B cell (primary cell): Measurements from ENCODE around the gene PAMR1.

Experiments
- EZH2 ChIP-seq: IDR thresholded peaks from 2 replicates; pipeline ENCODE4 v1.6.1; 2012; ENCODE audit warnings: borderline replicate concordance, low read depth, mild to moderate bottlenecking, moderate library complexity, low read length; ENCODE audit not compliant: insufficient read depth, poor library complexity, severe bottlenecking
- TF ChIP-seq, protein P1 (sequence below): fragments of 200-600 bp; IDR thresholded peaks from one replicate; pipeline ENCODE4 v1.8.0; 2022; ENCODE audit warnings: antibody characterized with exemption, mild to moderate bottlenecking

DNA sequence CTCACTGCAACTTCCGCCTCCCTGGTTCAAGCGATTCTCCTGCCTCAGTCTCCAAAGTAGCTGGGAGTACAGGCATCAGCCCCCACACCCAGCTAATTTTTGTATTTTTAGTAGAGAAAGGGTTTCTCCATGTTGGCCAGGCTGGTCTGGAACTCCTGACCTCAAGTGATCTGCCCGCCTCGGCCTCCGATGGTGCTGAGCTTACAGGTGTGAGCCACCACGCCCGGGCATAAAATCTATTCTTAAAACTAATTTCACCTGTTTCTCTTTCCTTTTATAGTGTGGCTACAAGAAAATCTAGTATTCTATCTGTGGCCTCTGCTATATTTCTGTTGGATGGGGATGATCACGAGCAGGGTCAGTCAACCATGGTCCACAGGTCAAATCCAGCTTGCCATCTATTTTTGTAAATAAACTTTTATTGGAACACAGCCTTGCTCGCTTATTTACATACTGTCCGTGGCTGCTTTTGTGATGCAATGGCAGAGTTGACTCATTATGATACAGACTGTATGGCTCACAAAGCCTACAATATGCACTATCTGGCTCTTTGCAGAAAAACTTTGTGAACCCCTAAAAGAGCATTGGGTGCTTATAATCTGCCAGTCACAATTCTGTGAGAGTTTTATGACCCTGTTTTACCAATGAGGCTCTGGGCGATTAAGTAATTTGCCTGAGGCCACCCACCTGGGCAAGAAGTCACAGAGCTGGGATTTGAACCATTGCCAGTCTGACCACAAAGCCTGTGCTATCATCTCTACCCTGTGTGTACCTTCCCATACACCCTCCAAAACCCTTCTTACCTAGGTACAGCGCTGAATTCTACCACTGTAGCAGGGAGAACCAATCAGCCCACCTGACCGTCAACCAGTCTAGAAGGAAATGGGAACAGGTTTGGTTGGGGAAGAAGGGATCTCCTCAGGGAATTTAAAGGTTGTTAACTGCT is 134.4 kb downstream of the PAMR1 start:
- TF ChIP-seq, protein P1, sequence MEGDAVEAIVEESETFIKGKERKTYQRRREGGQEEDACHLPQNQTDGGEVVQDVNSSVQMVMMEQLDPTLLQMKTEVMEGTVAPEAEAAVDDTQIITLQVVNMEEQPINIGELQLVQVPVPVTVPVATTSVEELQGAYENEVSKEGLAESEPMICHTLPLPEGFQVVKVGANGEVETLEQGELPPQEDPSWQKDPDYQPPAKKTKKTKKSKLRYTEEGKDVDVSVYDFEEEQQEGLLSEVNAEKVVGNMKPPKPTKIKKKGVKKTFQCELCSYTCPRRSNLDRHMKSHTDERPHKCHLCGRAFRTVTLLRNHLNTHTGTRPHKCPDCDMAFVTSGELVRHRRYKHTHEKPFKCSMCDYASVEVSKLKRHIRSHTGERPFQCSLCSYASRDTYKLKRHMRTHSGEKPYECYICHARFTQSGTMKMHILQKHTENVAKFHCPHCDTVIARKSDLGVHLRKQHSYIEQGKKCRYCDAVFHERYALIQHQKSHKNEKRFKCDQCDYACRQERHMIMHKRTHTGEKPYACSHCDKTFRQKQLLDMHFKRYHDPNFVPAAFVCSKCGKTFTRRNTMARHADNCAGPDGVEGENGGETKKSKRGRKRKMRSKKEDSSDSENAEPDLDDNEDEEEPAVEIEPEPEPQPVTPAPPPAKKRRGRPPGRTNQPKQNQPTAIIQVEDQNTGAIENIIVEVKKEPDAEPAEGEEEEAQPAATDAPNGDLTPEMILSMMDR = no peak
- no peak for TF ChIP-seq EZH2
